Measurements from ENCODE around the gene NFATC3.

The NFATC3 gene

GRCh38 chr16:68259007-68259825 is 174.0 kb downstream of the NFATC3 start:
- in situ Hi-C loops (cut with HindIII; ENCODE audit: low sequenced_read_pairs): no loop called here

GRCh38 chr16:68263559-68264127 is 178.5 kb downstream of the NFATC3 start:
- in situ Hi-C loops (cut with HindIII; ENCODE audit: low sequenced_read_pairs): no loop called here

- in situ Hi-C loops (cut with HindIII; ENCODE audit: low sequenced_read_pairs): no loop called here
These were observed 179.2 kb downstream of the NFATC3 start, which contains the start of gene SLC7A6 for GRCh38 chr16:68264128-68265077. Gene SLC7A6, plus strand, starts transcription at chr16:68264526. Its CDS starts 10,201 bp downstream, at chr16:68274727.

GRCh38 chr16:68265078-68265920 is 180.1 kb downstream of the NFATC3 start:
- in situ Hi-C loops (cut with HindIII; ENCODE audit: low sequenced_read_pairs): no loop called here

- in situ Hi-C loops (cut with HindIII; ENCODE audit: low sequenced_read_pairs): no loop called here
These were observed 182.6 kb downstream of the NFATC3 start for GRCh38 chr16:68267612-68268405.

GRCh38 chr16:68269793-68270192 is 184.6 kb downstream of the NFATC3 start:
- in situ Hi-C loops (cut with HindIII; ENCODE audit: low sequenced_read_pairs): no loop called here

- in situ Hi-C loops (cut with HindIII; ENCODE audit: low sequenced_read_pairs): no loop called here
These were observed 185.2 kb downstream of the NFATC3 start for GRCh38 chr16:68270353-68270752.

- in situ Hi-C loops (cut with HindIII; ENCODE audit: low sequenced_read_pairs): no loop called here
These were observed 187.5 kb downstream of the NFATC3 start for GRCh38 chr16:68272507-68273209.

GRCh38 chr16:68273459-68273858 is 188.3 kb downstream of the NFATC3 start:
- in situ Hi-C loops (cut with HindIII; ENCODE audit: low sequenced_read_pairs): no loop called here

- in situ Hi-C loops (cut with HindIII; ENCODE audit: low sequenced_read_pairs): no loop called here
These were observed 188.7 kb downstream of the NFATC3 start for GRCh38 chr16:68273896-68274295.

GRCh38 chr16:68274441-68274840 is 189.3 kb downstream of the NFATC3 start:
- in situ Hi-C loops (cut with HindIII; ENCODE audit: low sequenced_read_pairs): no loop called here

GRCh38 chr16:68275611-68276191 is 190.5 kb downstream of the NFATC3 start:
- in situ Hi-C loops (cut with HindIII; ENCODE audit: low sequenced_read_pairs): no loop called here

GRCh38 chr16:68276223-68276622 is 191.1 kb downstream of the NFATC3 start:
- in situ Hi-C loops (cut with HindIII; ENCODE audit: low sequenced_read_pairs): no loop called here
